T-helper 2 cell treated with Interferon-gamma antibody and Interleukin-4, amounts not matched to agents 100 ng/mL and 5 ng/mL, for 36 hours (primary cell): ENCODE results near the gene TMCO5A. TPM values are rescaled to one million over a fixed set of nuclear protein-coding genes. Genes with fewer than 3 reads are reported as not detected.

Source experiments
- intact Hi-C: fragments of 100-400 bp; cut with micrococcal nuclease; formaldehyde crosslinking; loops from one replicate; pipeline ENCODE4 v1.15.1; 2023
- total RNA-seq: library from RNA; stranded (reverse); gene quantifications from 2 replicates; pipeline ENCODE4 v1.2.3, GENCODE V29; 2022

TMCO5A gene
- total RNA-seq, 1 donor from 2014 or later = not detected

GRCh38 chr15:37967788-37968187 lies 33.3 kb downstream of the TMCO5A start:
- intact Hi-C loops = no loop called here

- intact Hi-C loops = no loop called here
Observed at GRCh38 chr15:37973856-37974255, 39.4 kb downstream of the TMCO5A start.

GRCh38 chr15:37978231-37978630 lies 43.8 kb downstream of the TMCO5A start:
- intact Hi-C loops = no loop called here

GRCh38 chr15:37979671-37980409 lies 45.4 kb downstream of the TMCO5A start:
- intact Hi-C loops = no loop called here

- intact Hi-C loops = no loop called here
Observed at GRCh38 chr15:37981201-37981600, 46.8 kb downstream of the TMCO5A start.

- intact Hi-C loops = no loop called here
Observed at GRCh38 chr15:37981775-37982174, 47.3 kb downstream of the TMCO5A start.

- intact Hi-C loops = no loop called here
Observed at GRCh38 chr15:37984368-37984767, 49.9 kb downstream of the TMCO5A start.

- intact Hi-C loops = loop anchor here (5.0 kb wide), 1 partner anchor 397 kb away; no protein-coding TSS in a partner anchor
Observed at GRCh38 chr15:37995461-37996347, 61.3 kb downstream of the TMCO5A start.
